A673 (cell line): ENCODE measurements around the gene ADSL. TPM values are rescaled to one million over a fixed set of nuclear protein-coding genes. Genes with fewer than 3 reads are reported as not detected.

Source experiments
- BruUV-seq: library from RNA; stranded (reverse); fragments of 400-500 nt; replicated peaks from 2 replicates; lab custom pipeline; 2021; lab: Mats Ljungman, UMichigan
- CTCF ChIA-PET: fragments of 300-600 bp; sonication (Branson Sonifier 250); formaldehyde crosslinking; loops from one replicate; lab custom pipeline; 2022; ENCODE audit warnings: antibody characterized with exemption; lab: Charles Lee
- POLR2A ChIA-PET: fragments of 300-600 bp; sonication (Branson Sonifier 250); formaldehyde crosslinking; loops from one replicate; lab custom pipeline; 2022; ENCODE audit warnings: antibody characterized with exemption; ENCODE audit not compliant: low non-redundant PET; lab: Charles Lee
- DNase-seq: peaks from one replicate; pipeline ENCODE4 v3.0.0-alpha.2; 2015; ENCODE audit warnings: low spot score
- H3K27ac ChIP-seq: fragments of 200-600 bp; sonication (generic); 2 replicates; pipeline ENCODE4 v1.5.1; 2016; ENCODE audit warnings: mixed run types, low read depth, mild to moderate bottlenecking, mixed read lengths, antibody characterized with exemption, low read length; ENCODE audit not compliant: poor library complexity, severe bottlenecking
- H3K27me3 ChIP-seq: fragments of 200-600 bp; sonication (generic); replicated peaks from 2 replicates; pipeline ENCODE4 v1.6.1; 2017; ENCODE audit warnings: mixed run types, low read depth, mild to moderate bottlenecking, mixed read lengths, antibody characterized with exemption, low read length; ENCODE audit not compliant: insufficient read depth, poor library complexity
- H3K36me3 ChIP-seq: fragments of 200-600 bp; sonication (generic); 2 replicates; pipeline ENCODE4 v1.6.1; 2016; ENCODE audit warnings: mixed run types, mild to moderate bottlenecking, mixed read lengths, antibody characterized with exemption, low read length; ENCODE audit not compliant: insufficient read depth, poor library complexity, severe bottlenecking
- H3K4me1 ChIP-seq: fragments of 200-600 bp; sonication (generic); 2 replicates; pipeline ENCODE4 v1.6.1; 2017; ENCODE audit warnings: mixed run types, mild to moderate bottlenecking, mixed read lengths, antibody characterized with exemption, low read length; ENCODE audit not compliant: insufficient read depth, poor library complexity, severe bottlenecking
- H3K4me3 ChIP-seq: fragments of 200-600 bp; sonication (generic); 2 replicates; pipeline ENCODE4 v1.5.1; 2016; ENCODE audit warnings: low read depth, mixed run types, mild to moderate bottlenecking, mixed read lengths, low read length; ENCODE audit not compliant: poor library complexity, severe bottlenecking
- H3K9me3 ChIP-seq: fragments of 200-600 bp; sonication (generic); 2 replicates; pipeline ENCODE4 v1.6.1; 2016; ENCODE audit warnings: mixed run types, low read depth, mild to moderate bottlenecking, mixed read lengths, antibody characterized with exemption, low read length; ENCODE audit not compliant: poor library complexity, severe bottlenecking
- CTCF ChIP-seq: fragments of 300-800, 200-600 bp; sonication (generic); conservative IDR thresholded peaks from 2 replicates; pipeline ENCODE4 v1.5.1; 2017; ENCODE audit warnings: low read depth, mild to moderate bottlenecking, antibody characterized with exemption, low read length, moderate library complexity, mixed read lengths
- EZH2 ChIP-seq: fragments of 200-600 bp; sonication (generic); IDR thresholded peaks from 2 replicates; pipeline ENCODE4 v1.6.1; 2017; ENCODE audit warnings: borderline replicate concordance, low read depth, mild to moderate bottlenecking, mixed read lengths, antibody characterized with exemption, low read length; ENCODE audit not compliant: poor library complexity, severe bottlenecking
- intact Hi-C: fragments of 100-400 bp; cut with micrococcal nuclease; formaldehyde crosslinking; loops from one replicate; pipeline ENCODE4 v1.10.0; 2022; ENCODE audit not compliant: unreplicated experiment
- total RNA-seq: library from RNA; stranded (reverse); gene quantifications from 2 replicates; pipeline ENCODE4 v1.2.3, GENCODE V29; 2021

The ADSL gene
- total RNA-seq, 1 experiment from 2014 or later: 133 TPM

GRCh38 chr22:40397396-40397795 lies 51.1 kb downstream of the ADSL start:
- Histone ChIP-seq H3K36me3 (peaks cover 16% of the 10 kb centered on the region), H3K27me3 (no peaks in the 10 kb centered on the region), H3K4me3 (peak overlapping the region; percentile 14), H3K9me3 (no peaks in the 10 kb centered on the region), H3K4me1 (peaks cover 52% of the 10 kb centered on the region), H3K27ac (peak overlapping the region; percentile 83)
- CTCF ChIA-PET: interaction anchor here (0.5 to 1.1 kb wide), 3 partner anchors 29 to 266 kb away, joined by 3 to 7 read pairs (median 3); no protein-coding TSS in a partner anchor
- intact Hi-C loops: no loop called here
- DNase-seq: peak; percentile 92
- no peak for TF ChIP-seq EZH2
- no peak for TF ChIP-seq CTCF
- POLR2A ChIA-PET: interaction anchor here (0.6 kb wide), 1 partner anchor 26 kb away, joined by 4 read pairs; no protein-coding TSS in a partner anchor
- no TSS peak for BruUV-seq

- peaks cover 45% of the 10 kb centered on the region for H3K4me1 ChIP-seq
- no peak for TF ChIP-seq CTCF
- TF ChIP-seq EZH2: no peak
- ChIA-PET CTCF (no interaction called here), POLR2A (no interaction called here)
- no peak overlapping the region for H3K4me3 ChIP-seq
- no peaks in the 10 kb centered on the region for H3K27me3 ChIP-seq
- H3K9me3 ChIP-seq: no peaks in the 10 kb centered on the region
- intact Hi-C loops: no loop called here
- peaks cover 21% of the 10 kb centered on the region for H3K36me3 ChIP-seq
- no TSS peak for BruUV-seq
- DNase-seq: no peak
- peak overlapping the region; percentile 86 for H3K27ac ChIP-seq
Observed at GRCh38 chr22:40399621-40400020, 53.3 kb downstream of the ADSL start.

DNA sequence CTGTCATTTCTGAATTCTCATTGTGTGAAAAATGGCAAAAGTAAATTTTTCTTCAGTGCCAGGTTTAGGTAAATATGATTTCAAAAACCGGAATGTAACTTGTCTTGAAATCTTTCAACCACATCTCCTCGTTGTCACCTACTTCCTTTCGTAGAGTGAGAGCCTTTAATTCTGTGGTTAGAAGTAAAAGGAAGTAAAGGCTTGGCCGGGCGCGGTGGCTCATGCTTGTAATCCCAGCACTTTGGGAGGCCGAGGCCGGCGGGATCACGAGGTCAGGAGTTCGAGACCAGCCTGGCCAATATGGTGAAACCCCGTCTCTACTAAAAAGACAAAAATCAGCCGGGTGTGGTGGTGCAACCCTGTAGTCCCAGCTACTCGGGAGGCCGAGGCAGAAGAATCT lies 53.9 kb downstream of the ADSL start:
- TF ChIP-seq EZH2: no peak
- no peak for TF ChIP-seq CTCF
- peaks cover 40% of the 10 kb centered on the region for H3K4me1 ChIP-seq
- peaks cover 27% of the 10 kb centered on the region for H3K36me3 ChIP-seq
- H3K4me3 ChIP-seq: no peak overlapping the region
- intact Hi-C loops: no loop called here
- DNase-seq: no peak
- ChIA-PET POLR2A (no interaction called here), CTCF (no interaction called here)
- peak overlapping the region; percentile 86 for H3K27ac ChIP-seq
- BruUV-seq: no TSS peak
- no peaks in the 10 kb centered on the region for H3K27me3 ChIP-seq
- H3K9me3 ChIP-seq: no peaks in the 10 kb centered on the region
